SK-N-MC (cell line): ENCODE data around the gene HLF.

Source experiments
- EZH2 ChIP-seq: fragments of 200-600 bp; sonication (generic); IDR thresholded peaks from one replicate; pipeline ENCODE4 v1.6.1; 2017; ENCODE audit warnings: antibody characterized with exemption
- FOXP2 ChIP-seq: optimal IDR thresholded peaks from 2 replicates; pipeline ENCODE3; 2011; ENCODE audit warnings: mild to moderate bottlenecking, moderate library complexity; ENCODE audit not compliant: insufficient read depth; ENCODE audit errors: extremely low read length, control extremely low read depth
- POLR2AphosphoS5 ChIP-seq: IDR thresholded peaks from 2 replicates; pipeline ENCODE4 v1.6.1; 2012; ENCODE audit warnings: mild to moderate bottlenecking, low read depth, low read length, borderline replicate concordance

GRCh38 chr17:55282741-55283140, 18.0 kb downstream of the HLF start:
- TF ChIP-seq EZH2: no peak
- TF ChIP-seq POLR2AphosphoS5: no peak
- no peak for TF ChIP-seq FOXP2
